HG03095 (cell line): ENCODE measurements around the gene PRM1.

Source experiments
- ATAC-seq: cut with Tn5 transposase; IDR thresholded peaks from one replicate; pipeline ENCODE4 v1.9.1; 2021; ENCODE audit warnings: moderate library complexity; ENCODE audit not compliant: unreplicated experiment

PRM1 gene

GRCh38 chr16:11273721-11274324, 7.3 kb downstream of the PRM1 start:
- no peak for ATAC-seq

GRCh38 chr16:11272921-11273720, 8.0 kb downstream of the PRM1 start, which contains the start of gene PRM3:
TSS of gene PRM3 (minus strand) at chr16:11273629. CDS start at chr16:11273595, 34 bp downstream.
- no peak for ATAC-seq

- ATAC-seq: no peak
Observed at GRCh38 chr16:11272484-11272883, 8.6 kb downstream of the PRM1 start.

- no peak for ATAC-seq
Observed at GRCh38 chr16:11271610-11272009, 9.5 kb downstream of the PRM1 start.

- ATAC-seq: no peak
Observed at GRCh38 chr16:11270602-11271162, 10.4 kb downstream of the PRM1 start.

- ATAC-seq: no peak
Observed at GRCh38 chr16:11268921-11269375, 12.2 kb downstream of the PRM1 start, which contains the start of gene TNP2. TSS of gene TNP2 (minus strand) at chr16:11269325. CDS start at chr16:11269262, 63 bp downstream.

- no peak for ATAC-seq
Observed at GRCh38 chr16:11265124-11265523, 16.0 kb downstream of the PRM1 start.

- no peak for ATAC-seq
Observed at GRCh38 chr16:11264155-11264832, 16.8 kb downstream of the PRM1 start.

- no peak for ATAC-seq
Observed at GRCh38 chr16:11263737-11264136, 17.4 kb downstream of the PRM1 start.

- ATAC-seq: no peak
Observed at GRCh38 chr16:11262915-11263314, 18.2 kb downstream of the PRM1 start.

- ATAC-seq: no peak
Observed at GRCh38 chr16:11260596-11260966, 20.5 kb downstream of the PRM1 start.

GRCh38 chr16:11259655-11260595, 21.2 kb downstream of the PRM1 start:
- ATAC-seq: no peak

- no peak for ATAC-seq
Observed at GRCh38 chr16:11258553-11259492, 22.3 kb downstream of the PRM1 start.

- ATAC-seq: no peak
Observed at GRCh38 chr16:11257131-11257938, 23.8 kb downstream of the PRM1 start.

- ATAC-seq: no peak
Observed at GRCh38 chr16:11256661-11257130, 24.4 kb downstream of the PRM1 start.

GRCh38 chr16:11255737-11256660, 25.1 kb downstream of the PRM1 start, which contains the start of gene SOCS1:
TSS of gene SOCS1 (minus strand) at chr16:11256204. CDS start at chr16:11255478, 726 bp downstream.
- ATAC-seq: peak; percentile 47
